HCT116 (cell line): Measurements from ENCODE around the gene SMTNL1. TPM values are rescaled to one million over a fixed set of nuclear protein-coding genes. Genes with fewer than 3 reads are reported as not detected.

ENCODE experiments used
- ATAC-seq: fragments of 200-7000 bp; cut with Tn5 transposase; 2 replicates; pipeline ENCODE4 v1.9.1; 2020; ENCODE audit warnings: mild to moderate bottlenecking, moderate library complexity
- BruUV-seq: library from RNA; stranded (reverse); fragments of 400-500 nt; replicated peaks from 2 replicates; lab custom pipeline; 2021; lab: Mats Ljungman, UMichigan
- CTCF ChIA-PET: fragments of 300-600 bp; sonication (Branson Sonifier 250); formaldehyde crosslinking; loops from one replicate; lab custom pipeline; 2021; ENCODE audit warnings: antibody characterized with exemption; lab: Charles Lee
- POLR2A ChIA-PET: fragments of 300-600, 350-600 bp; sonication (Branson Sonifier 250); formaldehyde crosslinking; loops from one replicate; lab custom pipeline; 2021; ENCODE audit warnings: antibody characterized with exemption; lab: Charles Lee
- RAD21 ChIA-PET, 2 experiments: fragments of 300-600 bp; sonication (Branson Sonifier 250); formaldehyde crosslinking; loops; one replicate each; lab custom pipeline; 2023; ENCODE audit warnings: low total read pairs in 2 of 2; ENCODE audit not compliant: uncharacterized antibody in 2 of 2, unreplicated experiment in 2 of 2, low non-redundant PET in 1 of 2; lab: Charles Lee
- DNase-seq: peaks from one replicate; pipeline ENCODE4 v3.0.0-alpha.2; 2010; ENCODE audit warnings: low read depth, low spot score
- H2AFZ ChIP-seq: fragments of 200-600 bp; shearing (Covaris generic), sonication (generic); 2 replicates; pipeline ENCODE4 v1.6.1; 2017; ENCODE audit warnings: low read depth, mixed run types, mixed read lengths, antibody characterized with exemption, low read length; ENCODE audit not compliant: poor library complexity, severe bottlenecking
- H3K27ac ChIP-seq: 2 replicates; pipeline ENCODE4 v1.5.1; 2012; ENCODE audit warnings: low read depth, low read length
- H3K27me3 ChIP-seq: fragments of 200-600 bp; sonication (generic); 2 replicates; pipeline ENCODE4 v1.6.1; 2016; ENCODE audit warnings: mixed run types, low read length, mixed read lengths; ENCODE audit not compliant: insufficient read depth
- H3K36me3 ChIP-seq, 2 experiments: fragments of 200-500 bp in 1 of 2; fragments of 200-600 bp in 1 of 2; sonication (Bioruptor generic) in 1 of 2; sonication (generic) in 1 of 2; 2 replicates each; pipeline versions ENCODE4 v1.5.1 to v1.6.1; 2014 to 2016; ENCODE audit warnings: low read length in 2 of 2, inconsistent platforms in 1 of 2, mixed read lengths in 1 of 2, mixed run types in 1 of 2; ENCODE audit not compliant: insufficient read depth in 2 of 2, control insufficient read depth in 1 of 2
- H3K4me1 ChIP-seq, 2 experiments: fragments of 200-600 bp in 1 of 2; sonication (generic) in 1 of 2; 2 replicates each; pipeline versions ENCODE4 v1.5.1 to v1.6.1; 2012 to 2017; ENCODE audit warnings: low read length in 2 of 2, inconsistent platforms in 1 of 2, mild to moderate bottlenecking in 1 of 2, mixed read lengths in 1 of 2, mixed run types in 1 of 2, moderate library complexity in 1 of 2; ENCODE audit not compliant: insufficient read depth in 2 of 2, control insufficient read depth in 1 of 2
- H3K4me2 ChIP-seq: fragments of 200-600 bp; sonication (generic); 2 replicates; pipeline ENCODE4 v1.6.1; 2017; ENCODE audit warnings: mixed run types, low read length, mixed read lengths
- H3K4me3 ChIP-seq, 2 experiments: fragments of 200-600 bp in 1 of 2; sonication (generic) in 1 of 2; replicated peaks in 1 of 2; 2 replicates each; pipeline ENCODE4 v1.5.1; 2011 to 2016; ENCODE audit warnings: low read length in 2 of 2, control low read depth in 1 of 2, low read depth in 1 of 2, mild to moderate bottlenecking in 1 of 2, mixed read lengths in 1 of 2, mixed run types in 1 of 2
- H3K79me2 ChIP-seq: fragments of 200-600 bp; sonication (generic); 2 replicates; pipeline ENCODE4 v1.6.1; 2017; ENCODE audit warnings: mild to moderate bottlenecking, mixed run types, low read length, moderate library complexity, mixed read lengths; ENCODE audit not compliant: insufficient read depth
- H3K9ac ChIP-seq: fragments of 200-600 bp; sonication (generic); 2 replicates; pipeline ENCODE4 v1.6.1; 2016; ENCODE audit warnings: low read length, mixed read lengths
- H3K9me2 ChIP-seq: fragments of 200-600 bp; sonication (generic), shearing (Covaris generic); 2 replicates; pipeline ENCODE4 v1.6.1; 2017; ENCODE audit warnings: mixed run types, mild to moderate bottlenecking, moderate library complexity; ENCODE audit not compliant: insufficient read depth
- H3K9me3 ChIP-seq, 2 experiments: fragments of 200-500 bp in 1 of 2; fragments of 200-600 bp in 1 of 2; sonication (Bioruptor generic) in 1 of 2; sonication (generic) in 1 of 2; 2 replicates each; pipeline ENCODE4 v1.6.1; 2014 to 2017; ENCODE audit warnings: low read length in 2 of 2, mixed read lengths in 2 of 2, inconsistent platforms in 1 of 2, low read depth in 1 of 2, mild to moderate bottlenecking in 1 of 2, mixed run types in 1 of 2, moderate library complexity in 1 of 2; ENCODE audit not compliant: control insufficient read depth in 1 of 2, insufficient read depth in 1 of 2
- H4K20me1 ChIP-seq: fragments of 200-600 bp; sonication (generic), shearing (Covaris generic); 2 replicates; pipeline ENCODE4 v1.6.1; 2017; ENCODE audit warnings: mixed run types, mild to moderate bottlenecking, moderate library complexity; ENCODE audit not compliant: insufficient read depth
- ATF3 ChIP-seq: IDR thresholded peaks from 2 replicates; pipeline ENCODE4 v1.6.1; 2012
- CTCF ChIP-seq, 3 experiments: fragments of 200-600 bp in 1 of 3; sonication (generic) in 1 of 3; IDR thresholded peaks in 2 of 3; conservative IDR thresholded peaks in 1 of 3; 2 replicates each; pipeline ENCODE4 v1.5.1; 2012 to 2017; ENCODE audit warnings: low read depth in 2 of 3, low read length in 2 of 3, antibody characterized with exemption in 1 of 3, borderline replicate concordance in 1 of 3, control low read depth in 1 of 3, mild to moderate bottlenecking in 1 of 3, mixed read lengths in 1 of 3, mixed run types in 1 of 3, moderate library complexity in 1 of 3; ENCODE audit not compliant: insufficient read depth in 1 of 3
- ELF1 ChIP-seq: IDR thresholded peaks from 2 replicates; pipeline ENCODE4 v1.6.1; 2012; ENCODE audit warnings: low read depth, borderline replicate concordance
- EZH2phosphoT487 ChIP-seq: fragments of 200-600 bp; IDR thresholded peaks from 2 replicates; pipeline ENCODE4 v1.6.1; 2018; ENCODE audit warnings: antibody characterized with exemption, borderline replicate concordance
- FOSL1 ChIP-seq: IDR thresholded peaks from 2 replicates; pipeline ENCODE4 v1.6.1; 2012; ENCODE audit warnings: low read depth
- JUND ChIP-seq: IDR thresholded peaks from 2 replicates; pipeline ENCODE4 v1.6.1; 2012
- POLR2A ChIP-seq: IDR thresholded peaks from 2 replicates; pipeline ENCODE4 v1.7.0; 2011; ENCODE audit warnings: borderline replicate concordance; ENCODE audit not compliant: insufficient read depth, insufficient read length; ENCODE audit errors: extremely low read depth
- POLR2AphosphoS5 ChIP-seq: IDR thresholded peaks from 2 replicates; pipeline ENCODE4 v1.6.1; 2011; ENCODE audit warnings: mild to moderate bottlenecking, low read depth, low read length, moderate library complexity
- REST ChIP-seq: IDR thresholded peaks from 2 replicates; pipeline ENCODE4 v1.6.1; 2012; ENCODE audit warnings: low read depth
- TCF7L2 ChIP-seq: IDR thresholded peaks from 2 replicates; pipeline ENCODE4 v1.7.0; 2011; ENCODE audit warnings: borderline replicate concordance, inconsistent platforms; ENCODE audit not compliant: insufficient read depth, insufficient read length; ENCODE audit errors: extremely low read depth
- ZFX ChIP-seq: fragments of 450-650 bp; IDR thresholded peaks from 2 replicates; pipeline ENCODE4 v1.6.1; 2017
- intact Hi-C: fragments of 100-400 bp; cut with micrococcal nuclease; formaldehyde crosslinking; loops from 2 replicates; pipeline ENCODE4 v1.10.0; 2022
- total RNA-seq: library from RNA; stranded (reverse); gene quantifications from one replicate; pipeline ENCODE4 v1.2.1, GENCODE V29; 2021; ENCODE audit not compliant: unreplicated experiment

Gene SMTNL1
- total RNA-seq, 1 experiment from 2014 or later = not detected

DNA sequence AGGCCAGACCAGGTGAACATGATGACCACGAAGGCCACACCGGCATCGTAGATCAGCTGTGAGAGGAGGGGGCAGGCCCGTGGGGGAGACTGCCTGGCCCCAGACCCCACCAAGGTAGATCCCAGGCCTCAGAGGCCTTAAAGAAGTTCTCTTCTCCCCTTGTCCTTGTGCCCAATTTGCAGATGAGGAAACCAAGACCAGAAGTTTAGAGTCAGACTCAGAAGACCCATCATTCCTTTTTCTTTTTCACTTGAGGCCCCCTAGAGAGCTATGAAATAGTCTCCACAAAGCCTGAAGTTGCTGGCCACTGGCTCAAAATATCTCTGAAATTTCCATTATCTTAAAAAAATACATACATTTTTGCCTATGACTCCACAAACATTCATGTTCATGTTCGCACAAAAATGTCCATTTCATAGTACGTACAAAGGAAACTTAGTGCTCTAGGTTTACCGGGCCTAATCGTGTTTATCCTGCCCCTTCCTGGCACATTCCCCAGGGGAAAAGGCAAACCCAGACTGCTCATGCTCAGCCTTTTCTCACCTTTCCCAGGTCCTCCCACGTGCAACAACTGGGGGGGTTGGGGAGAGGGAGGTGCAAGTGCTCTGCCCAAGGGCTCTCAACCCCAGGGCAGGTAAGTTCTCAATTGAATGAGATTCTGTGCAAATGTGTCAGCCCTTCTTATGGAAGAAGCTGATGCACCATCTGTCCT is 41.1 kb upstream of the SMTNL1 start:
- Histone ChIP-seq H3K27ac (no peak overlapping the region), H3K4me1 (peaks cover 16% of the 10 kb centered on the region in 2 experiments; a peak in 3 of 4 replicates), H3K9me3 (no peaks in the 10 kb centered on the region), H2AFZ (no peak overlapping the region), H3K9ac (no peak overlapping the region), H3K79me2 (no peaks in the 10 kb centered on the region), H3K27me3 (no peaks in the 10 kb centered on the region), H3K4me2 (no peak overlapping the region), H3K9me2 (no peaks in the 10 kb centered on the region), H4K20me1 (no peaks in the 10 kb centered on the region), H3K4me3 (no peak overlapping the region), H3K36me3 (no peaks in the 10 kb centered on the region)
- ChIA-PET CTCF (no interaction called here), POLR2A (no interaction called here), RAD21 (no interaction called here)
- no TSS peak for BruUV-seq
- ATAC-seq (no peak), DNase-seq (no peak)
- intact Hi-C loops = no loop called here
- TF ChIP-seq POLR2AphosphoS5 (no peak), ATF3 (no peak), TCF7L2 (no peak), ELF1 (no peak), REST (no peak), FOSL1 (no peak), EZH2phosphoT487 (no peak), POLR2A (no peak), CTCF (IDR thresholded peaks at IDR 0.05 in 2 of 3, conservative IDR thresholded peaks at IDR 0.05 in 1 of 3; ENCODE audit: borderline replicate concordance in 1 of 3, insufficient read depth in 1 of 3, low read depth in 2 of 3, low read length in 2 of 3) (no peak), JUND (no peak), ZFX (no peak)
